GM18867 (cell line): ENCODE data around the gene CDH4.

ENCODE experiments used
- ATAC-seq: cut with Tn5 transposase; IDR thresholded peaks from one replicate; pipeline ENCODE4 v1.9.1; 2021; ENCODE audit warnings: mild to moderate bottlenecking, moderate library complexity; ENCODE audit not compliant: unreplicated experiment

Gene CDH4

DNA sequence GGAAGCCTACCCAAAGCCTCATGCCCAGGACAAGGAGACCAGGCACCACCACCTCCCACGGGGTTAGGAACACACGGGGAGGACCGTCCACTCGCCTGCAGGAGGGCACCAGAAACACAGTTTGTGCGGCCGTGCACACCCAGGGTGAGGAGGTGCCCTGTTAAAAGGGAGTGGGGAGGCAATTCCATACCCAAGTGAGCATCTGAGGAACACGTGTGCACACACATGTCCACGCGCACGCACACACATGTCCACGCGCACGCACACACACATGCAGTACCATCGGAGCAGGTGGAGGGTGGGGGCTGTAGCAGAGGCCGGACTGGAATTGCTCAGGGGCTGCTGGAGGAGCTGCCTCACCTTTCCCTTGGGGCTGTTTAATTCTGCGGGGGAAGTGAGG is 554.3 kb downstream of the CDH4 start:
- ATAC-seq, result no peak

DNA sequence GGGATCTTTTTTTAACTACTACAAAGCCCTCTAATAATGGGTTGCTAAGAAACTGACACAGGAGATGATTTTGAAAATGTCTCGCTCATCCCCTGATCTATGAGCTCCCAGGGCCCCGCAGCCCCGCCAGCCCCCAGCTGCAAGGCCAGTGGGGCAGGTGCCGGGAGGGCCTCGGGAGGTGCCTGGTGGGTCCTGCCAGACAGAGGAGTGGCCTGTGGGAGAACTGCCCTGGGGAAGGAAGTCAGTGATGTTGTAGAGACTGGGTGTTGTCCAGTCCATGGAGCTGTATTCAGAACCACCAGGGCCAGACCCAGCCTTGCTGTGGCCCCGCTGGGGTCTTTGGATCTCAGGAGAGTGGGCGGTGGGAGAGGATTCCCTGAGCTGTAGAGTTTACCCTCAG is 554.9 kb downstream of the CDH4 start:
- no peak for ATAC-seq

DNA sequence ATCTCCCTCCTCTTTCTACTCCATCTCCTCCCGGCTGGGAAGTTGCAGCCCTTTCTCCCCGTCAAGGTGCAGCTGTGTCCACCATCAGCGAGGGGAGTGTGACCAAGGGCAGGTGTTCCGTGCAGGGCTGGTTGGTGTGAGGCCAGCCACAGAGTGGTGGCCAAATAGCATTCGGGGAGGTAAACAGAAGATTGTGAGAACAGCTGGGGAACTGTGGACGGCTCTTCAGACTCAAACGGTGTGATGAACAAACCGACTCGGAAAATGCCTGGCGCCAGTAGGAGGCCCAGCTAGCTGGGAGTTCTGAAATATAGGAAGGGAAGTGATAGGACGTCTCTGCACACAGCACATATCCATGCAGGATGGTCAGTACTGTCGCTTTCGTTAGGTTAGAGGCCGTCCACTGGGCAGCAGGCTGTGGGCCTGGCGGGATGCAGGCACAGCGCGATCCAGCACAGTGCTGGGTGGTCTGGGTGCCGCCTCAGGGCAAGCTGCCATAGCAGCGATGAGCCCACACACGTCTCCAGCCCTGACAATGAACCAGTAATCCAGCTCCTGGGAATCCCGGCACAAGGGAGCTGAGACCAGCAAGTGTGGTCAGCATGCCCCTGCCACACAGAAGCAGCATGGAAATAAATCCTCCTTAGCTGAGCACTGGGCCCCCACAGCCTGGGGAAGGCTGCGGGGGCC is 555.6 kb downstream of the CDH4 start:
- ATAC-seq, result no peak

DNA sequence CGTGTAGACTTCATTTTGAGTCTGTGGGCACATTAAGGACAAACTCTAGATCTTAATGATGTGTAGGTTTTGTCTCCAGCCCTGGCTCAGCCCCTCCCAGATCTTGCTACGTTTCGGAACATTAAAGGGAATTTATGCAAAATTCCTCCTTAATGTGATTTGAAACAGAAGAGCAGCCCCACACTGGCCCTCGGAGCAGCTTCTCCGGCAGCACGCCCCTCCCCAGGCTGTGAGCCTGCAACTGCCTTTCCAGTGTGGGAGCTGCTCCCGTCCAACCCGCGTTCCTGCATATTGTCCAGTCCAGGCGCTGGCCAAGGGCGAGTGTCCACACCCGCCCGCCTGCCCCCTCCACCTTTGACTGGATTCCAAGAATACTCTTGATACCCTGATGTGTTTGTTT is 556.4 kb downstream of the CDH4 start:
- ATAC-seq, result no peak

DNA sequence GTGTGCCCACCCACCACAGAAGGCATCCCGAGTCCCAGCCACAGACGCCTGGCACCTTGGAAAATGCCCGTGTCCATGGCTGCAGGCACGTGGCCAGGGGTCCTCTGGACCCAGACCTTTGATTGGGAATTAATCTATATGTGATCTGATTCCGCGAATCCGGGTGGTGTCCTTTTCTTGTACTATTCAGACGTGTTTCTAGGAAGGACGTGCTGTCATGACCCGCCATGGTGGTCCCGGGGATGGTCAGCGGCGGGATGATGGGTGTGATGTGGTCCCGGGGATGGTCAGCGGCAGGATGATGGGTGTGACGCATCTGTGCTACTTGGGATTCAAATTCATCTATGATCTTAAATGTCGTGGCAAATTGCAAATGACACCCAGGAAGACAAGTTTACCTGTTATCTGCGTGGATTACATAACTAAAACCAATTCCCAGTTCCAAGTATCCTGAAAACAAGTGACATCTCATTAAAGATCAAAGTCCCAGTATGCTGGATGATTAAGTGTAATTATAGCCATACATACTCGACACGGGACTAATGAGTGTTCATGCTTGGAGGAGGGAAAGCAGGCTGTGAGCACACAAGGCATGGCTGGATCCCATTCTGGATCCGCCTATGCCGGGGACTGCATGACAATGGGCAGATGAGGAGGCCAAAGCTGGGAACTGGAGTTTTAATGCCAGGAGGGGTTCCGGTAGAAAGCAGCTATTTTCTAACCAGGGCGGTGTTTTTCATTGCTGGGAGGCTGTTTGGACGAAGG is 557.1 kb downstream of the CDH4 start:
- ATAC-seq, result no peak

DNA sequence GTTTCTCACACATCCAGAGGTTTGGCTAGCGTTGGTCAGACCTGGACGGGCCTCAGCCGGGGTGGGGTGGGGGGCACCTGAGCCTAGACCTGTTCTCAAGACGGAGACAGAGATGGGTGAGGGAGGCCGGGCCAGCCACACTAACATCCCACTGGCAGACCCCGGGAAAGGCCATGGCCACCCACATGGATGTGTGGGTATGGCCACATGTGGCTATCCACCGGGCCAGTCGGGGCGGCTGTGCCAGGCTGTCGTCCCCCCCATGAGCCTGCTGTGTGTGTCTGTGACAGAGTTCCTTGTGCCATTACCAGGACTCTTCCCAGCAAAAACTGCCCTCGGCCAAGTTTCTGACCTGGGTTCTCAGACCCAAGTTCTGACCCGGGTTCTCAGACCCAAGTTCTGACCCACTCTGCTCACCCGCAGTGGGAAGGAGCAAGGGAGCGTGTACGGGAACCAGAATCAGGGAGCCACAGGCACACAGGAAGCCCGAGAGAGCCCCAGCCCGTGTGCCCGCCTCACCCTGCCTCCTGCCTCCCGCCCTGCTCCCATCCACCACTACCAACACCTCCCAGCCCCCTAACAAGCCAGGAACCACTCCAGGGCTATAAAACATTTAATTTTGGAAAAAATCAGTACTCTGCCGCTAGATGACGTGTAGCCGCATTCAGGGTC is 558.1 kb downstream of the CDH4 start:
- ATAC-seq, result no peak

DNA sequence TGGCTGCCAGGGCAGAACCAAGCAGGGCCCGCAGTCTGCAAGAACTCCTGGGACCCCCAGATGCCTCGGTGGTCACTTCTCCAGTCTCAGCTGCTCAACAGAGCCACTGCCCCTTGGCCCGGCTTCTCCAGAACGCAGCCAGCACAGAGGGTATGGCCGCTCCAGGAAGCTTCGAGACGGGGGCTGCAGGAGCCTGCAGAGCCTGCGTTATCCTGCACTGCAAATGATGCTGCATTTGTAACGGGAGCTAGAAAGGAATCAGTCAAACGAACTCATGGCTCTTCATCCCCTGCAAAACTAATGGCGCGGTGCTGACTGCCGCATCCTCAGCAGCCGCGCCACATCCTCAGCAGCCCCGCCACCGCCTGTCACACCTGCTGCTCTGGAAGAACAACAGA is 558.7 kb downstream of the CDH4 start:
- no peak for ATAC-seq

DNA sequence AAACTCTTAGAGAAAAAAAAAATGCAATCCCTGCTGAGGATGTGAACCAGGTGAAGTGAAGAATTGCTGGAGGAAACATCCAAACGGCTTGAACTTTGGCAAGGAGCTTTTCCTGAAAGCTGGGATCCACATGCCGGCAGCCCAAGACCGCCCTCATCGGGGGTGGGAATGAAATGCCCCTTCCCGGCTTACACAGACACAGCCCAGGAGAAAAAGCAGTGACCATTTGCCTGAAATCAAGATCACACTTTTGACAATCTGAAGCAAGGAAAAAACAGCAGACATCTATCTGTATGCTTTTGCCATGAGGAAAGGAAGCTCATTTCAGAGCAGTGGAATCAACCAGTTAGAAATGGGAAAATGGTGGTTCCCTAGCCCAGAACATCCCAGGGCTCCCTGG is 559.1 kb downstream of the CDH4 start:
- ATAC-seq, result no peak

DNA sequence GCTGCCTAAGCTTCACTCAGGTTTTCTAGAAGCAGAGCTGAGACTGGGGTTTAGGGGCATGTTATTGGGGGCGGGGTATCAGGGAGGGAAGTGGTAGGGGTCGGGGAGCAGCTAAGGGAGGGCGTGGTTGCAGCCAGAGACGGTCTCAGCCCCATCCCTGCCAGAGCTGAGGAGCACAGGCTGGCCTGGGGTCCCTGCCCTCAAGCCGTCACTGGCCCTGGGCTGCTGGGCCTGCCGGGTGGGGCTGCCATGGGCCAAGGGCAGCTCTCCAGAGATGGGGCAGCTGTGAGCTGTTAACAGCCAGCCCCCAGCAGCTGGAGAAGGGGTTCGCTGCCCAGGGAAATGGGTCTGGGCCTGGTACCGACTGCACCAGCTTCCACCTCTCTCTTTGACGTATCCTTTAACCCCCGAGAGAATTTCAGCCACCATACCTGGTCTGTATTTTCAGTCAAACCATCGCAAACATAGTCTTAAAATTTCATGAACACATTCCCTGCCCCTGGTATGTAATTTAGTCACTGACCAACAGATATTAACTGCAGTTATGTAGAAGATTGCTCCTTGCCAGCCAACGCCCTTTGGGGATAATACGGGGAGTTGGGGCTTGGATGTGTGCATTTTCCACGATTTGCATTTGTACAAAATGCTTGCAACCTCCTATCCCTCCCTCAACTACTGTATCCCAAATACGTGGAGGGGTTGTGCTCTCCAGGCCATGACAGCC is 560.2 kb downstream of the CDH4 start:
- no peak for ATAC-seq

DNA sequence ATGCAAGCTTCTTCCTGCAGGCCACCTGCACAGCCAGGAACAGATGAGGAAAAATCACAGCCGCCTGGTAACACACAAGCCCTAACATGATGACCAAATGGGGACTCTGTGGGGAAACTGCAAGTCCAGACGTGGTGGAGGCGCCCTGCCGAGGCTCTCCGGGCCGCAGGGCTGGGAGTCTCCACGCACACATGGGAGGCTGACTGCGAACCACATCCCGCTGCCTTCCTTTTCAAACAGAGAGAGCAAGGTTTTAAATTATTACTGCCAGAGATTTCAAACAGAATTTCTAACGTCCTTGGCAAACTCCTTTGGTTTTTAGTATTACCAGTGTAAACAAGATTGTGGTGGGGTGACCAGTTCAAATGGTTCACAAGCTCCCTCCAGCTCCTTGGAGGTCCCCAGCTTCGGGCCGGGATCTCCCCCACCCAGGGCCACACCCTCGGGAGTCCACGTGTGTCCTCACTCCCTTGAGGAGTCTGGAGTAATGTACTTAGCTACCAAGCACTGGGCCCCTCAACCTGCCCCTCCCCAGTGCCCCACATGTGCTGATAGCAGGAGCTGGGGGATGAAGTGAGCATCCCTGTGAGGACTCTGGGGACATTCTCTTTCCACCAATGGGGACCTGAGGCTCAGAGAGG is 560.9 kb downstream of the CDH4 start:
- no peak for ATAC-seq

DNA sequence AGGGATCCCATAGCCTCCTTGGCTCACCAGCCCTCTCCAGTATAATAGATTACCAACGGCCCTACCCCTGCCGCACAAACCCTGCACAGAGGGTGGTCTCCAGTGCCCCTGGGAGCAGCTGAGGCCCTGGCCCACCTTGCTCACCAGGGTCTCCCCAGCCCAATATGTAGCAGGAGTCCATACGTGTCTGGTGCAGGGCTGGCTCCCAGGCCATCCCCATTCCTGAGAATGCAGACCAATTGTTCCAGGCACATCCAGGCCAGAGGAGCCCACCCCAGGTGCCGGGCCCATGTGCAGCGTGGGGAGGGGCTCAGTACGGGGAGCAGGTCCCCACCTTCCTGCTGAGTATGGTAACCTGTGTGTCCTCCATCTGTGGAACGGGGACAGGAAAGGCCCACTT is 561.7 kb downstream of the CDH4 start:
- no peak for ATAC-seq

DNA sequence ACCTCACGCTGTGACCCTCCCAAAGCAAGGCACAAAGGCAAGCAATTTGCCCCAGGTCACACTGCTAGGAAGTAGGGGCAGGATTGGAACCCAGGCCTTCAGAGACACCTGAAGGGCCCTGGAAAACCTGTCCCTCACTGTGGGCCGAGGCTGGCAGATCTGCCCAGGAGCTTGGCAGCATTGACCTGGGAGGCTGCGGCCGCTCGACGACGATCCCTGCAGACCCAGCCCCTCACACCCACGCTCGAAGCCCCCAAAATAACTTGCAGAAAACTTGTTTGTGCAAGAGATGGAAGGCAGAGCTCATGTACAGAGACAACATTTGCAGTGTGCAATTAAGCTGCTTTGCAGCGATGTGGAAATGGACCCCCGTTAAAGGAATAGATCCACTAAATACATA is 562.2 kb downstream of the CDH4 start:
- no peak for ATAC-seq

DNA sequence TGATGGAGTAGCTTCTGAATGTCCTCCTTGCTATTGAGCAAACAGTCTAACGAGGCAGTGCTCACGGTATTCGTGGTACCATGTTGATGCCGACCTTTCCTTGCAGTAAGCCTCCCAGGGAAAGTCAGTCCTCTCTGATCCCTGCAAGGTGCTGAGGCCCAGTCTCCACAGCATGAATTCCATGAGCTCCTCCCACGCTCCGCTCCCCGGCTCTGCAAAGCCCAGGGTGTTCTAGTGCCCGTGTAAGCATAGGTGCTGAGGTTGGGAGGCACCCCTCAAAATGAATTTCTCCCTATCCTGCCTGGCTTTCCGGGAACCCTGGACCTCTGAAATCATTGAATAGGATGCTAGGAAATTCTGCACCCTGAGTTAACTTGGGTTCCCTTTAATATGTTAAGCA is 562.7 kb downstream of the CDH4 start:
- no peak for ATAC-seq

DNA sequence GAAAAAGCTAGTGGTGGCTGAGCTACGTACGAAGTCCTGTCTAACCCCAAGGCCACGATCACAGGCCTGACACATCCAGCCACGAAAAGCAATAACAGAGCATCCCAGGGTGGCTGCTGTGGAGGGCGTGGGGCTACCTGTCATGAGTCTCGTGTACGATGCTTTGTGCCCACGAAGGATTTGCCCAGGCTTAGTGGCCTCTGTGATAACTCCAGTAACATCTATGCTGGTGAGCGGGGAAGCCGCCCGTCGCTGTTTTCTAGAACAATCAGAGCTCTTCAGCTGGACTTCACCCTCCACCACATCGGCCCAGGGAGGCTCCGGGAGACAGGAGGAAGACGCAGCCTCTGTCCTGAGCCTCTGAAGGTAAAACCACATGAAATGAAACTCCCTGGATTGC is 563.1 kb downstream of the CDH4 start:
- ATAC-seq, result no peak

DNA sequence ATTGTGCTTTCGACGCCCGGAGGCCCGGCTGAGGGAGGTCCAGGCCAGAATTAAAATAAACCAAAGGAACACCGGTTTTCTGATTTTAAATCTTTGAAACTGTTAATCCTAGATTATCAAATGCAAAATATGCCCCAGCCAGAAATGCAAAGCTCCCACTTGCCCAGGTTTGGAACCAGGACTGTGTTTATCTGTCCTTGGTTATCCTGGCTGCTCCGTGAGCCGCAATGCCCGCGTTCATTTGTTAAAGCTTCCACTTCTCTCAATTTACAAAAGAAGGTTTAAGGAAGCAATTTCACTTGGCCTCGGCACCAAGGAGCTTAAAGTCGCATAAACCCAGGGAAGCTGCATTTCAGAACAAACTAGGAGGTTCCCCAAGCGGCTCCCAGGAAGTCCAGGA is 563.6 kb downstream of the CDH4 start:
- ATAC-seq, result no peak

DNA sequence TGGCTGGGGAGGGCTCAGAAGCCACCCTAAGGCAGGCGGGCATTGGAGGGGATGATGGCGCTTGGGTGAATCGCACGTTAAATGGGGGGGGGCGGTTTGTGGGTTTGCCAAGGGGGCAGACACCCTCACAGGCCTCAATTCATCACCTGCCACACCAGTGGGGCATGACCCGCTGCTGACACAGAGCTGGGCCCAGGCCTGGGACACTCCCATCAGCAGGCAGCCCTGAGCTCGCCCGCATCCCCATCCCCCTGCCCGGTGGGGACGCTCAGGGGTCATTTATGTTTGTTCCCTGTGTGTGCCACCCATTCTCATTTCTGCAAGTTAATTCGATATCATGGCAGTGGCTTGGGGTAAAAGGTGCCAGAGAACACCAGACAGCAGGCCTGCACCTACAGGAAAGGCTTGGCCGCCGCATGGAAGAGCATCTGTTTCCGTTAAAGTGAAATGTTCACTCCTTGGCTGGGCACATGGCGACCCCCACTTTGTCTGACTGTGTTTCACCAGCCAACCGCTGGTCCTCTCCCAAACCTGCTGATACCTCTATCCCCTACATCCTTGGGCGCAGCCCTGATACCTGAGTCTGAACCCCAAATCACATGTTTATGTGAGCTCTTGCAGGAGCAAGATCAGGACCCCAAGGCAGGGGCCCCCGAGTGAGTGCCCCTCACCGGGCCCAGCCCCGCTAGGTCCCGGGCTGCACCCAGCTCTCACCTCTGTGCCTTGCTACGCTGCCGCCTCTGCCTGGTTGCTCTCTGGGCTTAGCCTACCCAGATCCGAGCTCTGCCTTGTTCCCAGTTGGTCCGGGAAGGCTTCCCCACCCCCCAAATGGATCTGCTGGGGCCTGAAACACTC is 564.8 kb downstream of the CDH4 start:
- ATAC-seq, result no peak

DNA sequence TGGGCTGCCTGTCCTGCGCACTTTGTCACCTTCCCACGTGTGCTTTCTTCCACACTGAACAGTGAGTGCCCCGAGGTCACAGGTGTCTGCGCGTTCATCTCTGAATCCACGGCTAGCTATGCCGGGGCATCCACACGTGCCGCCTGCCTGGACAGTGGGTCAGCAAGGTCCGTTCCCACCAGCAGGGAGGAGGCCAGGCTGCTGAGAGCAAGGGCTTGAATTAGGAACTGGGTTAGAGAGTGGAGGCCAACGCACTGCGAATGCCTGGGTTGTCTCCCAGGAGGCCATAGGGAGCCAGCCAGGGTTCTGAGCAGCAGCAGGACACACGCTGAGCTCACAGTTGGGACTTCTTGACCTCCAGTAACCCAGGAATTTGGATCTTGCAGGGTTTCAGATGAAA is 565.5 kb downstream of the CDH4 start:
- ATAC-seq, result no peak

DNA sequence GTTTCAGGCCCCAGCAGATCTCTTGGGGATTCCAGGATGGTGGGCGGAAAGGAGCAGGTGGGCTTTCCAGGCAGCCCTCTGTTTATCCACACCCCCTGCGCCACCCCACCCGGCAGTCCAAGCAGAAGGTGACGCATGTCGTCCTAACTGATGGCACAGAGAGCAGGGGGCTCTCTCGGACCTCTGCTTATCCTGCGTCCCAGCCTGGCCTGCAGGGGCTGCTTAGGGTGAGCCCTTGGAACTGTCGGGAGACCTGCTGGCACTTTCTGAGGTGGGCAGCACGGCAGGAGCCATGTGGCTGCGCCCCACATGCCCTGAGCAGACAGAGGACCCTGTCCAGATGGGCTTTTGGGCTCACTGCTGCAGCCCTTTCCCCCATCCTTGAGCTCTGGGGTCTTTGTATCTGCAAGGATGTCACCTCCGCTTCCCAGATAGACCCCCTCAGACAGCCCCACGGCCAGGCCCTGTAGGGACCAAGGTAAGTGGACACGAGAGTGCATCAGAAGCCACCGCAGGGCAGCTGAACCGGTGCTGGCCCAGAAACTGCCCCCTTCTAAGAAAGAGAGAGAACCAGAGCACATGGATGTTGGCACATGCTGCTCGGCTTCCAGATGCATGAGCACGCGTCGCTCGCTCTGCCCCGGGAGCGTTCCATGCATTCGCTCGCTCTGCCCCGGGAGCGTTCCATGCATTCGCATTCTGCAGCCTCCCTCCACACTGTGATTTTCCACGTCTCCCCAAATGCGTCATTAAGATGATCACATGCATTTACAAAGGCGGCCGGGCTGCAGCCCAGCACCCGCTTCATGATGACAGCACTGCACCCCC is 566.9 kb downstream of the CDH4 start:
- no peak for ATAC-seq

DNA sequence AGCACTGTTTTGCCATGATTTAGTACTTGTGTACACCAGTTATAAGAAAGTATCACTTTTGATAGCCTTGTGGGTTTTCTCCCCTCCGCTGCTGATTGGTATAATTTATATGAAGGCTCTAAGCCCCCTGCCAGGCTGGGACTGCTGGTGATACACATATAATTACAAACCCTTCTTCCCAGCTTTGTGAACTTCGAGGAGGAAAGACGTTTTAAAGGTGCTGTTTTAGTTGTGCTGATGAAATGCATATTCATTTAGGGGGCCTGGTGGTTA is 567.4 kb downstream of the CDH4 start:
- ATAC-seq, result no peak
